Activated CD4-positive, alpha-beta T cell treated with anti-CD3 and anti-CD28 coated beads, Interleukin-2, amount 50 U/mL, for 1 hour (primary cell): ENCODE data around the gene WDR64.

ENCODE experiments used
- DNase-seq: peaks from one replicate; pipeline ENCODE4 v3.0.0-alpha.2; 2020

Gene WDR64

DNA sequence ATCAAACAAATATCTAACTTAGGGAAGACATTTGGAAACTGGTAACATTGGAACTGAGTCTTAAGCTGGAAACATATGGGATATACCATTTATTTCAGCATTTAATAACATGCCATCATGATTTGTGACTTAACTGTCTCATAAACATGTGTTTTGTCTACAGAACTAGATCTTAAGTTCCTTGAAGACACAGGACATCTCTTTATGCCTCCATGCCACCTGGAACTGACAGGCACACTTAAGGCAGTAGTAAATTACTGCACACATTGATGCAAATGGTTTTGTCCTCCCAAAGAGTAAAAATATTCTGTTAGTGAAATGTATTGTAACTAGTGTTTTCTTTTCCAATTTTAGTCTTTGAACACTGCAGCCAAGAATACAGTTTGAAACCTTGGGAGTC, 194.3 kb downstream of the WDR64 start:
- DNase-seq, result no peak

GRCh38 chr1:241846862-241847539, 194.9 kb downstream of the WDR64 start:
- no peak for DNase-seq

DNA sequence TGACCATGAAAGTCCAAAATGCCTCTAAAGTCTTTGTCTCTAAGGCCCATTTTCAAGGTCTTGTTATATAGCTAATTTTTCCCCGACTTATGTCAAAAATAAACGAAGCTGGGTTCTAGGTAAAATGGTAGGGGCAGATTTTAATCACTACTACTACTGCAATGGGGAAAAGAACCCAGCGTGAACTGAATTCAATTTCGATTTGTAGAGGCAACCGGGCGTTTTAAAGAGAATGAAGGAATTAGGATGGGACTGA, 195.4 kb downstream of the WDR64 start:
- no peak for DNase-seq

- DNase-seq, result peak; percentile 84
Measured at GRCh38 chr1:241847796-241848685, 196.0 kb downstream of the WDR64 start, which contains the start of gene EXO1. Gene EXO1 (plus strand): TSS chr1:241848204. CDS start chr1:241850426, 2,222 bp downstream.

- no peak for DNase-seq
Measured at GRCh38 chr1:241848686-241849344, 196.7 kb downstream of the WDR64 start.

- no peak for DNase-seq
Measured at GRCh38 chr1:241849345-241849695, 197.2 kb downstream of the WDR64 start.
